Measurements from ENCODE around the gene HDGFL3.
"Not testable (repeated sequence)": the region's sequence is repeated elsewhere in the genome, so short reads cannot be mapped to it uniquely, and the experiment has no call there.

Gene HDGFL3

DNA sequence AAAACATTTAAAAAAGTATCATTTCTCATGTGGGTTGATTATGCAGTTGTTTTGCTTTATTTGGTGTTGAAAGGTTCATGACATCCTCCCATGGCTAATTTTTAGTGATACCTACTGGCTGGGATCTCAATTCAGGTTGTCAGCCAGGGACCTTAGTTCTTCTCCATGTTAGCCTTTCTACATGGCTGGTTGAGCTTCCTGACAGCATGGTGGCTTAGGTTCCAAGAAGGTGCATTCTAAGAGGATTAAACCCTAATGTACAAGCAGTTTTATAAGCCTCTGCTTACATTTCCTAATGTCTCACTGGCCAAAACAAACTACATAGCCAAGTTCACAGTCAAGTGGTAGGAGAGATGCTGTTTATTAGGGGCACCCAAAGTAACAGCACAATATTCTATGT lies 109.5 kb downstream of the HDGFL3 start:
- DNase-seq, result no peak

DNA sequence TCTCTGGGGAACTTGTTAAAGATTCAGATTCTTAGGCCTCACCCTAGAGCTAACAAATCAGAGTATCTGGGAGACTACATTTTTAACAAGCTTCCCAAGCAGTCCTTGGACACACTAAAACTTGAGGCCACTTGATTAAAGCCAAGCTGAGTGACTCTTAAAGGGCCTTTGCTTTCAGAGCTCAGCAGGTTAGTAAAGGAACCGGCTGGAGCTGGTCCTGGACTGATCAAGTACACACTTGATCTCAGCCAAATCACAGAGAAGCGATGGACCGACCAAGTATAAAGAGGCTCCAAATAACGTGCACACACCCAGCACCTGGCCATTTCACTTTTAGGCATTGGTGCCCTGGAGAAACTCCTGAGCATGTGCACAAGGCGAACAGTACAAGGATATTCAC lies 113.0 kb downstream of the HDGFL3 start:
- DNase-seq, result no peak

DNA sequence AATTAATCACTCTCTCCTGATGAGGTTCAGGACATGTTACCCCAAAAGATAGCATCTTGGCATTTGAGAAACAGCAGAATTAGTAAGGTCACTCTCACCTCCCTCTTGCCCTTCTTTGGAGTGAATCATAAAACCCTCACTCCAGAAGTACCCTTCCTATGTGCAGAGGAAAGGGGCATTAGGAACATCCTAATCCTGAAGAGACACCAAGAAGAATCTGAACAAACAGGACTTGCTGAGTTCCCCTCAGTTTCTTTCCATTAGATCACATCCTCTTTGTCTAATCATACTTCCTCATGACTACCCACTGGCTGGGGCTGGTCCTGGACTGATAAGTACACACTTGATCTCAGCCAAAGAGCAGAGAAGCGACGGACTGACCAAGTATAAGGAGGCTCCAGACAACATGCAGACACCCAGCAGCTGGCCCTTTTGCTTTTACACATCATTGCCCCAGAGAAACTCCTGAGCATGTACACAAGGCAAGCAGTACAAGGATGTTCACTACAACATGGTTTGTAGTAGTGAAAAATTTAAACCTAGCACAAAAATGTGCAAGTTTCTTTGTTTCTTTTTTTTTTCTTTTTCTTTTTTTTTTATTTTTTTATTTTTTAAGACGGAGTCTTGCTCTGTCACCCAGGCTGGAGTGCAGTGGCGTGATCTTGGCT lies 115.2 kb downstream of the HDGFL3 start:
- no peak for DNase-seq

GRCh38 chr15:83091965-83092308 lies 115.7 kb downstream of the HDGFL3 start:
- not testable (repeated sequence) for DNase-seq

- DNase-seq, result no peak
Observed at GRCh38 chr15:83090465-83090864, 117.2 kb downstream of the HDGFL3 start.

DNA sequence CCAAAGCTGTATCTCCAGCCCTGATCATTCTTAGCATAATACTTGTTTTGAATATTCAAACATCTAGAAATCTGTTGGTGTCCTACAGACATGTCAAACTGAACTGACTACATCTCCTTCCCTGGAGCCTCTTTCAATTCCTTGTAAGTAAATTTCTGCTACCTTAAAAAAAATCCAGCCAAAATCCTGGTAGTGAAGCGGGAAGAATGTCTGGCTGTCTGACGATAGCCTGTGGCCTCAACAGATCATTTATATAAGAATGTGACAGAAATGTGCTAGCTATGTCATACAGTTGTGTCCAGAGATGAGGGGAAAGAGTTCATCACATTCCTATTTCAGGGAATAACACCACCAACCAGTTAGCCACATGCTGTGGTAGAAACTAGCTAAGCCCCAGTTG lies 118.7 kb downstream of the HDGFL3 start:
- DNase-seq, result no peak

- DNase-seq, result no peak
Observed at GRCh38 chr15:83087576-83087975, 120.0 kb downstream of the HDGFL3 start.

DNA sequence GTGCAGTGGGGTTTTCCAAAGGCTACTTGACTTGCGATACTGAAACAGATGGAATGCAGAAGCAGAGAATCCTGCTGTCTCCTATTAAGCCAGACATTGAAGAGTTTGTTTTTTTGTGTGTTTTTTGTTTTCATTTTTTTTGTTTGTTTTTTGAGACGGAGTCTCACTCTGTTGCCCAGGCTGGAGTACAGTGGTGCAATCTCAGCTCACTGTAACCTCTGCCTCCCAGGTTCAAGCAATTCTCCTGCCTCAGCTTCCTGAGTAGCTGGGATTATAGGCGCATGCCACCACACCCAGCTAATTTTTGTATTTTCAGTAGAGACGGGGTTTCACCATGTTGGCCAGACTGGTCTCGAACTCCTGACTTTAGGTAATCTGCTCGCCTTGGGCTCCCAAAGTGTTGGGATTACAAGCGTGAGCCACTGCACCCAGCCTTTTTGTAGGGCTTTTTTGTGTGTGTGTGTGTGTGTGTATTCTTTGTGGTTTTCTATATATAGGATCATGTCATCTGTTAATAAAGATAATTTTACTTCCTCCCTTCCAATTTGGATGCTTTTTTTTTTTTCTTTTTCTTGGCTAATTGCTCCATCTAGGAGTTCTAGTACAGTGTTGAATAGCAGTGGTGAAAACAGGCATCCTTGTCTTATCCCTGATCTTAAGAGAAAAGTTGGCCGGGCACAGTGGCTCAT lies 121.6 kb downstream of the HDGFL3 start:
- DNase-seq, result not testable (repeated sequence)

DNA sequence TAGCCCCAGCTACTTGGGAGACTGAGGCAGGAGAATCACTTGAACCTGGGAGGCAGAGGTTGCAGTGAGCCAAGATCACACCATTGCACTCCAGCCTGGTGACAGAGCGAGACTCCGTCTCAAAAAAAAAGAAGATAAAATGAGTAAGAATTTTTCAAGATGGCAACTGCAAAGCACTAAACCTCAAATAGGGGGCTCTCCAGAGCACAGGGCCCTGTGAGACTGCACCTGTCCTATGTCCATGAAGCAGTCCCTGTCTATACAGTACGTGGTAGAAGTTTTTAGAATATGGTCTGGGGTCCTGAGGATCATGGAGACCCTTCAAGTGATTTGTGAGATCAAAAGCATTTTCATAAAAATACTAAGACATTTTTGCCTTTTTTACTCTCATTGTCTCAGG lies 122.2 kb downstream of the HDGFL3 start:
- not testable (repeated sequence) for DNase-seq

DNA sequence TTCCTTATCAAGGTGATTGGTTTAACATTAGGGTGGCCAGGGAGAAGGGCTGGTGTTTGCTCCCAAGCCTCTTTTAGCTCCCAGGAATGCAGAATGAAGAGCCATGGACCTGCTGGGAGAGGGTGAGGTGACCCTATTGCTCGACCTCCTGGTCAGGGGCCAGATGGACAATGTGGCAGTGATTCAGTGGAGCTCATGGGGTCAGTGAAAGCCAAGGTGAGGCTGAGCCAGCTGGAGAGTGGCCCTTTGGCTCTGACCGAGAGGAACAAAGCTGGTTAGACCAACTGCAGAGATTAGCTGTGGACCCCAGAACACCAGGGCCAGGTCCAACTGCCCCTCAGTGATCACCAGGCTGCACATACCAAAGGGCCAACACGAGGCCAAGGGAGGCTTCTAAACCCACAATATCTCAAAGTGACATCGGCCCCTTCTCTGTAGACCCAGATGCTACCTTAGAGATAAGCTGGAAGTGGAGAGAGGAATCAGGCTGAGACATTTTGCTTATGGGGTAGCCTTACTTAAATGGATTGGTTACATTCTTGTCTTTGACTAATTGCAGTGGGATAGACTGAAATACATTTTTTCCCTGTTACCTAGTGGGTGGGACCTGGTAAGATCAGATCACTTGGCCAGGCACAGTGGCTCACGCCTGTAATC lies 124.8 kb downstream of the HDGFL3 start:
- no peak for DNase-seq

DNA sequence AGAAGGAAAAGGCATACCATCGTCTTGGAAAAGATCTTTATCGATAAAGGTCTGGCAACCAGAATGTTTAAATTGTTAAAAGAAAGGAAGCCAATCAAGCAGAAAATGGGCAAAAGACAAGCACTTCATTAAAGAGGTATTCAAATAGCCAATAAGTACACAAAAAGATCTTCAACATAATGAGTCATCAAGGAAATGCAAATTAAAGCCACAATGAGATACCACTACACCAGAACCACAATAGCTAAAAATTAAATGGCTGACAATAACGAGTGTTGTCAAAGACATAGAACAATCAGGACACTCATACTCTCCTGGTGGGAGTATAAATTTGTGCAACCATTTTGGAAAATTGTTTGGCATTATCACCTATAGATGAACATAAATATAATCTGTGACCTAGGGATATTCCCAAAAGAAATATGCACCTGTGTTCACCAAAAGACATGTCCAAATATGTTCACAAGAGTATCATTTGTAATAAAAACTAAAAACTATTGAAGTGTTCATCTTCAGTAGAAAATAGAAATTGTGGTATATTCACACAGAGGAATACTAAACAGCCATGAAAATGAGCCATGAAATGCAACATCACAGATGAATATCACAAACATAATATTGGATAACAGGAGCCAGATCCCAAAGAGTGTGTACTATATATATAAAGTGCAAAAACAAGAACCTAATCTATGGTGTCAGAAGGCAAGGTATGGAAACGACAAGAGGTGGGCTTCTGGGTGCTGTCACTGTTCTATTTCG lies 126.2 kb downstream of the HDGFL3 start:
- DNase-seq, result no peak

DNA sequence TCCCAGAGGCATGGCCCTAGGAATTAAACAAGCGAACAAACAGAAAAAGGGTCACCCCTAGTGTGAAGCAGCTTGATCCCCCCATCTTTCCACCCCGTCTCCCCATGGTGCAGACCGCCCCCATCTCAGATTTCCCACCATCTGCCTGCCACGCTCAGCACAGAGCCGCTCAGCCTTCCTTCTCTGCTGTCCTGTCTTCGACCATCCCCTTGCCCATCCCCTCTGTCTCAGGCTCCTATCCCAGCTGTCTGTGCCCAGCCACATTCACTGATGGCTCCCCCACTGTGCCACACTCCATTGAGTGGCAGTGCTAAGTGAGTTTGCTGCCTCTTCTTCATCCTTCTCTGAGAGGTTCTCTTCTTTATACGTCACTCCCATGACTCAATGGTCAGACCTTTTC lies 128.9 kb downstream of the HDGFL3 start:
- peak; percentile 30 for DNase-seq

Measured in NCI-H69 (cell line).